Measurements from ENCODE around the gene GNG3.

Gene GNG3

DNA sequence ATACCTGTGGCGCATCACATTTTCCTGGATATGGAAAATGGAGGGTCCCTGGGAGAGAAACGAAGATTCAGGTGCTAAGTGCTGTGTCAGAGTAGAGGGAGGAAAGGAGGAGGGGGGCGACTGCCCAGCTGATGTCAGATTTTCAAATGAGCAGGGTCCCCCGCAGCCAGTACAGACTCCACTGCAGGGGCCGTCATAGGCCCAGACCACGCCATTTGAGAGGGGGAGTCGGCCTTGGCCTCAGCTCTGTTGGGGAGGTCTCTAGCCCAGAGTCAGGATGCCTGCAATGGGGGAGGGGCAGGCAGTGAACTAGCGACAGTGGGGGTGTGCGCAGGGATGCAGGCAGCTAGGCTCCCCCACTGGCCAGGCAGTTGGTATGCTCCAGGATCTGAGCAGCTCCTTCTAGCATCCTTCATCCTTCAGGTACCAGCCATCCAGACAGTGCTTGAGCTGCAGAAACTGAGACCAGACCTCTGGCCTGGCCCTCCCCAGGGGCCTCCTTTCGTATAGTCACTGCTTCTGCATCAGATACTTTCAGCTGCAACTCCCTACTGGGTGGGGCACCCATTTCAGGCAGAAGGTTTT is at the start of gene GNG3, which contains the start of gene BSCL2:
Gene GNG3, plus strand, starts transcription at position 400 of the 585 bp plus-strand sequence. CDS start 620 bp downstream, outside the sequence.
Gene BSCL2, minus strand, starts transcription at position 148 of the 585 bp plus-strand sequence. CDS start 229 bp downstream, outside the sequence.
- peak within 1 kb of the TSS; percentile 81 for H3K4me3 ChIP-seq (ENCODE audit: low read depth, low read length)
- TF ChIP-seq, protein P1, sequence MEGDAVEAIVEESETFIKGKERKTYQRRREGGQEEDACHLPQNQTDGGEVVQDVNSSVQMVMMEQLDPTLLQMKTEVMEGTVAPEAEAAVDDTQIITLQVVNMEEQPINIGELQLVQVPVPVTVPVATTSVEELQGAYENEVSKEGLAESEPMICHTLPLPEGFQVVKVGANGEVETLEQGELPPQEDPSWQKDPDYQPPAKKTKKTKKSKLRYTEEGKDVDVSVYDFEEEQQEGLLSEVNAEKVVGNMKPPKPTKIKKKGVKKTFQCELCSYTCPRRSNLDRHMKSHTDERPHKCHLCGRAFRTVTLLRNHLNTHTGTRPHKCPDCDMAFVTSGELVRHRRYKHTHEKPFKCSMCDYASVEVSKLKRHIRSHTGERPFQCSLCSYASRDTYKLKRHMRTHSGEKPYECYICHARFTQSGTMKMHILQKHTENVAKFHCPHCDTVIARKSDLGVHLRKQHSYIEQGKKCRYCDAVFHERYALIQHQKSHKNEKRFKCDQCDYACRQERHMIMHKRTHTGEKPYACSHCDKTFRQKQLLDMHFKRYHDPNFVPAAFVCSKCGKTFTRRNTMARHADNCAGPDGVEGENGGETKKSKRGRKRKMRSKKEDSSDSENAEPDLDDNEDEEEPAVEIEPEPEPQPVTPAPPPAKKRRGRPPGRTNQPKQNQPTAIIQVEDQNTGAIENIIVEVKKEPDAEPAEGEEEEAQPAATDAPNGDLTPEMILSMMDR (IDR thresholded peaks at IDR 0.05; ENCODE audit: control insufficient read depth, extremely low read depth, insufficient read depth), result no peak
- DNase-seq (ENCODE audit: low read depth), result no peak

DNA sequence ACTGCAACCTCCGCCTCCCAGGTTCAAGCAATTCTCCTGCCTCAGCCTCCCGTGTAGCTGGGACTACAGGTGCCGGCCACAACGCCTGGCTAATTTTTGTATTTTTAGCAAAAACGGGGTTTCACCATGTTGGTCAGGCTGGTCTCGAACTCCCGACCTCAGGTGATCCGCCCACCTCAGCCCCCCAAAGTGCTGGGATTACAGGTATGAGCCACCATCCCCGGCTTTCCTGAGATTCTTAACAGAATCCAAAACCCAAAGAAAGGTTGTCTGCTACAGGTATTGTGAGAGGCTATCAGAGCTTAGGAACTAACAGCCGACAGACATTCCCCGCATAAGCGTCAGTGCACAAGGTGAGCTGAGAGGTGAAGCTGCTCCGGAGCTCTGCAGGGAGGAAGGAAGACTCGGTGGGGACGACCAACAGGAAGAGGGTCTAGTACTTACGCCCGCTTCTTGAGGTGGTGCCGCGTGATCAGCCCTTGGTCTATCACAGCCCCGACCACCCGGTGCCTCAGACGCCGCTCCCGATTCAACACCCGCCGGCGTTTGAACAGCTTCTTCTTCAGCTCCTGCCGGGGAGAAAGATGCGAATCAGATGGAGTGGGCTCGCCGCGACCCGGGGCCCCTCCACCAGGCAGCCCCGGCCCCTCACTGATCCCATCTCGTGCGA is 42.9 kb upstream of the GNG3 start:
- TF ChIP-seq, protein P1 (IDR thresholded peaks at IDR 0.05; ENCODE audit: control insufficient read depth, extremely low read depth, insufficient read depth), result no peak
- no peak for DNase-seq (ENCODE audit: low read depth)
- H3K4me3 ChIP-seq (ENCODE audit: low read depth, low read length), result peak overlapping the region; percentile 97

DNA sequence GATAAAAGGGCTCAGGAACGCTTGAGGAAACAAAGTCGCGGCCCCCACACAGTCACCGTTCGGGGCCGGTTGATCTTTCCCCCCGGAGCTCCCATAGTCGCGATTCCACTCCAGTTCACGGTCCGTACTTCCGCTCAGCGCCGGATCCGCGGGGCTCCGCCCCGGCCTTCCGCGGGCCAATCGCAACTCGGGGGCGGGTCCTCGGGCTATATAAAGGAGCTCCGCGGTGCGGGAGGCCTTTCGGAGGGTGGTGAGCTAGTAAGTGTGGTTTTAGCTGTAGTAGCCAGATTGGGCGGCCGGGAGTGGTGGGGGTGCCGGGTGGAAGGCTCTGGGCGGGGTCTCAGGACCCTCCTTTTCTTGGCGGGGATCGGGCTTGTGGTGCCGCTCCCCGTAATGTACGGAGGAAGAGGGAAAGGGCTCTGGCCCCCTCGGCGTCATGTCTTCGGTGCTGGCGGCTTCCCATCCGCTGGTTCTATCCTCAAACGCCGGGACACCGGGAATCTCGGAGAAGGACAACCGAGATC is 42.3 kb upstream of the GNG3 start, which contains the start of the genes C11orf98 and CSKMT:
Gene C11orf98, minus strand, starts transcription at position 136 of the 524 bp plus-strand sequence. Its CDS starts 41 bp downstream, at position 95.
Gene CSKMT, plus strand, starts transcription at position 238 of the 524 bp plus-strand sequence. CDS start 568 bp downstream, outside the sequence.
- TF ChIP-seq, protein P1 (IDR thresholded peaks at IDR 0.05; ENCODE audit: control insufficient read depth, extremely low read depth, insufficient read depth), result no peak
- no peak for DNase-seq (ENCODE audit: low read depth)
- H3K4me3 ChIP-seq (ENCODE audit: low read depth, low read length), result peak within 1 kb of the TSS; percentile 97

DNA sequence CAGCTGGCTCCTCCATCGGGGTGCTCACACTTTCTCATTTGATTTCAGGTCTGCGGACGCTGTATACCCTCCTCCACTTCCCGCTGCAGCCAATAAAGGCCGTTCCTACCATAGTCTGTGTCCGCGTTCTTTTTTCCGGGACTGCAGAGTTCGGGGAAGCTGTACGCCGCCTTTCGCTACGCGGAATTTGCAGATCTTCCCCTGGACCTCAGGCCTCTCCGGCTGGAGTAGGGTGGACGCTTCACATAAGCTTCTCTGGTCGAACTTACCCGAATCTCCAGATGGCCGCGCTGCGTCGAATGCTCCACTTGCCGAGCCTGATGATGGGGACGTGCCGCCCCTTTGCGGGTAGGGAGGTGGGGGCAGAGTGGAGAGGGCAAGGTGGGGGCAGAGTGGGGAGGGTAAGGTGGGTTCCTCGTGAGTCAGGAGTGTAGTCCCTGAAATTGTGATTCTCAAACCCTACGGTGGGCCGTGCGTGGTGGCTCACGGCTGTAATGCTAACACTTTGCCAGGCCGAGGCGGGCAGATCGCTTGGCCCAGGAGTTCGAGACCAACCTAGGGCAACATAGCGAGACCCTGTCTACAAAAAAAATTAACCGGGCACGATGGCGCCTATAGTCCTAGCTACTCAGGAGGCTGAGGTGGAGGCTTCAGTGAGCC is 41.7 kb upstream of the GNG3 start:
- TF ChIP-seq, protein P1 (IDR thresholded peaks at IDR 0.05; ENCODE audit: control insufficient read depth, extremely low read depth, insufficient read depth), result no peak
- H3K4me3 ChIP-seq (ENCODE audit: low read depth, low read length), result peak overlapping the region; percentile 97
- no peak for DNase-seq (ENCODE audit: low read depth)

DNA sequence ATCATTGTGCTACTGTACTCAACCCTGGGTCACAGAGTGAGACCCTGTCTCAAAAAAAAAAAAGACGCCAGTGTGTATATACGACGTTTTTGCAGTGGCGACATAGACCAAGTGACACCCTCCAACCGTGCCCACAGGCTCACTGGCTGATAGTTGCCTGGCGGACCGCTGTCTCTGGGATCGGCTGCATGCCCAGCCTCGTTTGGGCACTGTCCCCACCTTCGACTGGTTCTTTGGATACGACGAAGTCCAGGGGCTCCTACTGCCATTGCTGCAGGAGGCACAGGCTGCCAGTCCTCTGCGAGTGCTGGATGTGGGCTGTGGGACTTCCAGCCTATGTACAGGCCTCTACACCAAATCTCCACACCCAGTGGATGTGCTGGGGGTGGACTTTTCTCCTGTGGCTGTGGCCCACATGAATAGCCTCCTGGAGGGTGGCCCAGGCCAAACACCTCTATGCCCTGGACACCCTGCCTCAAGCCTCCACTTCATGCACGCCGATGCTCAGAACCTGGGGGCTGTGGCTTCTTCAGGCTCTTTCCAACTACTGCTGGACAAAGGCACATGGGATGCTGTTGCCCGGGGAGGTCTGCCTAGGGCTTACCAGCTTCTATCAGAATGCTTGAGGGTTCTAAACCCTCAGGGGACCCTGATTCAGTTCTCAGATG is 41.1 kb upstream of the GNG3 start:
- peak overlapping the region; percentile 97 for H3K4me3 ChIP-seq (ENCODE audit: low read depth, low read length)
- no peak for DNase-seq (ENCODE audit: low read depth)
- TF ChIP-seq, protein P1 (IDR thresholded peaks at IDR 0.05; ENCODE audit: control insufficient read depth, extremely low read depth, insufficient read depth), result no peak

DNA sequence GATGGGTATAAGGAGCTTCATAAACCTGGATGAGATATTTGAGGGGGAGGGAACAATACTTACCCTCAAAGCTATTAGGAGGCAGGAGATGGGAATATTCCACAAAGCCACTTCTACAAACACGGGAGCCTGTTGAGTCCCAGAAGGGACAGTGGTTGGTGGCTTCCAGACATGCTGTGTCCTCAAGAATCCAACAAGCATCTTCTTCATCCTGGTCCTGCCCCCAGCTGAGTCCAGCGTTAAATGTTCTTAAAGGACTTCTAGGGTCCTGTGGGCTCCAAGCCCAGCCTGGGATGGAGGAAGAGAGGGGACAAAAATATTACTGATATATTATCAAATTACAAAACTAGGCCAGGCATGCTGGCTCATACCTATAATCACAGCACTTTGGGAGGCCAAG is 40.0 kb upstream of the GNG3 start:
- DNase-seq (ENCODE audit: low read depth), result no peak
- TF ChIP-seq, protein P1 (IDR thresholded peaks at IDR 0.05; ENCODE audit: control insufficient read depth, extremely low read depth, insufficient read depth), result no peak
- no peak overlapping the region for H3K4me3 ChIP-seq (ENCODE audit: low read depth, low read length)

Data from LNCaP clone FGC (cell line).